Body of pancreas (tissue), 4 donors: ENCODE data around the gene DNAH1.

ENCODE experiments used
- CTCF ChIP-seq, 7 experiments: fragments of 450-650 bp in 4 of 7; fragments of 200-600 bp in 3 of 7; sonication (generic) in 3 of 7; IDR thresholded peaks; one replicate each; pipeline ENCODE4 v1.5.1; 2016 to 2019; ENCODE audit warnings: antibody characterized with exemption in 7 of 7
- POLR2A ChIP-seq, 3 donors: fragments of 450-650 bp; IDR thresholded peaks; one replicate each; pipeline ENCODE4 v1.6.1; 2016; ENCODE audit warnings: antibody characterized with exemption in 3 of 3, mild to moderate bottlenecking in 2 of 3

DNA sequence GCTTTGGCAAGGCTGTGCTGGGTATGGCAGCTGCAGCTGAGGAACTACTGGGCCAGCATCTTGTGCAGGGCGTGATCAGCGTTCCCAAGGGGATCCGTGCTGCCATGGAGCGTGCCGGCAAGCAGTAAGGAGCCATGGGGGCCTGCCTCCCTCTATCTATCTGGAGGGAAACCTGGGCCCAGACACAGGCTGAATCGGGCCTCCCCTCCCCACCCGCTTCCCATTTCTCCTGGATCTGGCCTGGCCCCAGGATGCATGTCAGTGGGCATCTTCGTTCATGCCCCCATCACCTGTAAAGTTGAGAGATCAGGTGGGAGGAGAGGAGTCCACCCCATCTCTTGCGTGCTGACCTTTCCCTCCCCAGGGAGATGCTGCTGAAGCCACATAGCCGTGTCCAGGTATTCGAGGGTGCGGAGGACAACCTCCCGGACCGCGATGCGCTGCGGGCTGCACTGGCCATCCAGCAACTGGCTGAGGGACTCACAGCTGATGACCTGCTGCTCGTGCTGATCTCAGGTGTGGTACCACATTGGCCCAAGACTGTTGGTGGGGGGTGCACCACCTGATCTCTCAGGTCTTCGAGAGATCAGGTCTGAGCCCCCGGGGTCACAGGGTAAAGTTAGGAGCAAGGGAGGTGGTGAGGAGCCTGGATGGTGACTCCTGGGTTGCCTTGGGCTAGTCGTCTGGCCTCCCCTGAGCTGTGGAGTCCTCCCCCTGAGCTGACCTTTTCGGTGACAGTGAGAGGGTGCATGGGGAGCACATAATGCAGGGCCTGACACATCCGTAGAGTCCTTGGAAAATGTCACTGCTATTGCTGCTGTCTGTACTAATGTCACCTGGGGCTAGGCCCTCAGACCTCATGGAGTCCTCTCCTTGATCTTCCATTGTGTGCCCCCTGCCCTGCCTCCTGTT lies 25.3 kb upstream of the DNAH1 start:
- TF ChIP-seq POLR2A (IDR thresholded peaks at IDR 0.05) (no peak), CTCF (IDR thresholded peaks at IDR 0.05) (no peak)
